Tibial nerve (tissue), 4 donors: Measurements from ENCODE around the gene BPTF. TPM values are rescaled to one million over a fixed set of nuclear protein-coding genes. Genes with fewer than 3 reads are reported as not detected.

Experiments used
- DNase-seq, 2 donors: peaks; one replicate each; pipeline ENCODE4 v3.0.0-alpha.2; 2019; ENCODE audit warnings: low spot score in 2 of 2
- H3K27ac ChIP-seq, 4 donors: fragments of 200-600 bp; sonication (generic) in 3 of 4; one replicate each; pipeline ENCODE4 v1.5.1; 2017 to 2019; ENCODE audit warnings: mild to moderate bottlenecking in 1 of 4
- H3K27me3 ChIP-seq, 2 donors: fragments of 200-600 bp; sonication (generic) in 1 of 2; one replicate each; pipeline versions ENCODE4 v1.5.1 to v1.6.0; 2017 to 2019
- H3K36me3 ChIP-seq, 3 donors: fragments of 200-600 bp; sonication (generic); one replicate each; pipeline ENCODE4 v1.5.1; 2018 to 2019
- H3K4me1 ChIP-seq, 4 donors: fragments of 200-600 bp; sonication (generic) in 3 of 4; one replicate each; pipeline ENCODE4 v1.5.1; 2017 to 2019
- H3K4me3 ChIP-seq, 4 donors: fragments of 200-600 bp; sonication (generic) in 3 of 4; one replicate each; pipeline ENCODE4 v1.5.1; 2017 to 2019; ENCODE audit warnings: mild to moderate bottlenecking in 1 of 4, moderate library complexity in 1 of 4
- H3K9me3 ChIP-seq, 4 donors: fragments of 200-600 bp; sonication (generic) in 3 of 4; one replicate each; pipeline ENCODE4 v1.5.1; 2017 to 2019
- CTCF ChIP-seq, 5 experiments: fragments of 200-600 bp in 3 of 5; fragments of 450-650 bp in 2 of 5; sonication (generic) in 3 of 5; IDR thresholded peaks; one replicate each; pipeline ENCODE4 v1.5.1; 2016 to 2019; ENCODE audit warnings: antibody characterized with exemption in 5 of 5, mild to moderate bottlenecking in 3 of 5, moderate library complexity in 2 of 5
- EP300 ChIP-seq, 2 donors: sonication (generic); formaldehyde crosslinking; IDR thresholded peaks; one replicate each; pipeline ENCODE4 v1.6.1; 2017; ENCODE audit warnings: antibody characterized with exemption in 2 of 2, mild to moderate bottlenecking in 1 of 2
- POLR2A ChIP-seq, 2 donors: fragments of 450-650 bp; IDR thresholded peaks; one replicate each; pipeline ENCODE4 v1.6.1; 2017; ENCODE audit warnings: antibody characterized with exemption in 2 of 2, mild to moderate bottlenecking in 2 of 2, moderate library complexity in 2 of 2
- WGBS, 2 donors: methylation state at CpG; one replicate each; pipeline ENCODE4 v1.1.5; 2018; 5-methylcytosine and 5-hydroxymethylcytosine counted together
- total RNA-seq, 4 donors: library from RNA; depleted of rRNA; stranded (reverse); fragments of >200 nt; gene quantifications; one replicate each; pipeline ENCODE4 v1.1.0, GENCODE V29; 2016

Gene BPTF
- total RNA-seq, 4 donors from 2014 or later: 72.8 to 124 (median 113) TPM

- WGBS, 2 donors: 31 to 40% methylated on average over 9 of the region's 9 CpGs
- no peak for TF ChIP-seq CTCF (IDR thresholded peaks at IDR 0.05)
- TF ChIP-seq EP300 (IDR thresholded peaks at IDR 0.05): no peak
- no peak for TF ChIP-seq POLR2A (IDR thresholded peaks at IDR 0.05)
- Histone ChIP-seq H3K4me1 (peaks cover 0 to 4% (median 0%) of the 10 kb centered on the region in 4 donors), H3K4me3 (no peak overlapping the region), H3K27me3 (no peaks in the 10 kb centered on the region), H3K9me3 (no peaks in the 10 kb centered on the region), H3K36me3 (peaks cover 0 to 34% (median 0%) of the 10 kb centered on the region in 3 donors), H3K27ac (peak overlapping the region in 1 of 4 donors; percentile 54)
- DNase-seq: no peak
Observed at GRCh38 chr17:67982034-67982640, 156.8 kb downstream of the BPTF start.

- Histone ChIP-seq H3K4me3 (no peak overlapping the region), H3K27me3 (no peaks in the 10 kb centered on the region), H3K9me3 (no peaks in the 10 kb centered on the region), H3K4me1 (peaks cover 0 to 4% (median 0%) of the 10 kb centered on the region in 4 donors), H3K36me3 (peaks cover 0 to 29% (median 0%) of the 10 kb centered on the region in 3 donors), H3K27ac (no peak overlapping the region)
- DNase-seq: no peak
- 67 to 68% methylated on average over 8 of the region's 8 CpGs for WGBS, 2 donors
- TF ChIP-seq CTCF (IDR thresholded peaks at IDR 0.05) (no peak), POLR2A (IDR thresholded peaks at IDR 0.05) (no peak), EP300 (IDR thresholded peaks at IDR 0.05) (no peak)
Observed at GRCh38 chr17:67982686-67983382, 157.5 kb downstream of the BPTF start.

- 78 to 82% methylated on average over 3 of the region's 3 CpGs for WGBS, 2 donors
- Histone ChIP-seq H3K4me1 (peaks cover 0 to 4% (median 0%) of the 10 kb centered on the region in 4 donors), H3K27ac (no peak overlapping the region), H3K4me3 (no peak overlapping the region), H3K27me3 (no peaks in the 10 kb centered on the region), H3K9me3 (no peaks in the 10 kb centered on the region), H3K36me3 (peaks cover 0 to 27% (median 0%) of the 10 kb centered on the region in 3 donors)
- DNase-seq: no peak
- no peak for TF ChIP-seq POLR2A (IDR thresholded peaks at IDR 0.05)
- no peak for TF ChIP-seq EP300 (IDR thresholded peaks at IDR 0.05)
- no peak for TF ChIP-seq CTCF (IDR thresholded peaks at IDR 0.05)
Observed at GRCh38 chr17:67983383-67983688, 158.0 kb downstream of the BPTF start.

- no peaks in the 10 kb centered on the region for H3K27me3 ChIP-seq
- no peak overlapping the region for H3K4me3 ChIP-seq
- TF ChIP-seq EP300 (IDR thresholded peaks at IDR 0.05) (no peak), CTCF (IDR thresholded peaks at IDR 0.05) (no peak), POLR2A (IDR thresholded peaks at IDR 0.05) (no peak)
- H3K36me3 ChIP-seq: no peaks in the 10 kb centered on the region
- 93 to 95% methylated on average over 4 of the region's 4 CpGs for WGBS, 2 donors
- H3K4me1 ChIP-seq: peaks cover 0 to 20% (median 13%) of the 10 kb centered on the region in 4 donors
- H3K27ac ChIP-seq: no peak overlapping the region
- no peaks in the 10 kb centered on the region for H3K9me3 ChIP-seq
- DNase-seq: no peak
Observed at GRCh38 chr17:67990909-67991308, 165.6 kb downstream of the BPTF start.

- no peak for DNase-seq
- Histone ChIP-seq H3K27me3 (no peaks in the 10 kb centered on the region), H3K36me3 (no peaks in the 10 kb centered on the region), H3K4me3 (peak overlapping the region; percentile 46 to 83 (median 69)), H3K27ac (peak overlapping the region; percentile 70 to 95 (median 93)), H3K9me3 (no peaks in the 10 kb centered on the region), H3K4me1 (peaks cover 0 to 28% (median 13%) of the 10 kb centered on the region in 4 donors)
- TF ChIP-seq CTCF (IDR thresholded peaks at IDR 0.05) (no peak), POLR2A (IDR thresholded peaks at IDR 0.05) (no peak), EP300 (IDR thresholded peaks at IDR 0.05) (no peak)
- 12 to 13% methylated on average over 18 of the region's 18 CpGs for WGBS, 2 donors
Observed at GRCh38 chr17:67992548-67993152, 167.3 kb downstream of the BPTF start.
